Measurements from ENCODE around the gene MGRN1. TPM values are rescaled to one million over a fixed set of nuclear protein-coding genes. Genes with fewer than 3 reads are reported as not detected.

The MGRN1 gene
- polyA plus RNA-seq, 3 donors, result 3.7 to 48.2 (median 4.7) TPM

DNA sequence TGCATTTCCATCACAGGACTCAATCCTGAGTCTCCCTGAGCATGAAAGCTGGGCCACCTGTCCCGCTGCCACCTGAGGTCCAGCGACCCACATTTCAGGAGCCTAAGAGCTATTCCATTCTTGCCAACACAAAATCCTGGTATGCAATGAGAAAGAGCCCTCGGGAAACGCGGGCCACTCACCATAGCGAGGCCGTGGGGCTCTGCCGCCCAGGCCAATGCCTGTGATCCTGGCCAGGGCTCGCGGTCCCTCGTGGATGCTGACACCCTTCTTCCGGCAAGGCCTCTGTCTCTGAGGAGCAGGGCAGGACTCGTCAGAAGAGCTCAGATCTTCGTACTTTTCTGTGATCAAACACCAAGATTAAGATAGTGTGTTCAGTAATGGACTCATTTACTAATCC is 80.3 kb downstream of the MGRN1 start:
- intact Hi-C loops (cut with micrococcal nuclease), result no loop called here
- no peak overlapping the region for H3K27ac Mint-ChIP-seq
- Histone ChIP-seq H2AFZ (ENCODE audit: insufficient read depth, low read depth, low read length, poor library complexity, severe bottlenecking) (no peak overlapping the region), H3K27ac (ENCODE audit: low read depth in 1 of 2, low read length in 2 of 2) (no peak overlapping the region), H3K4me3 (replicated peaks in 1 of 3; ENCODE audit: low read depth in 2 of 3, low read length in 3 of 3) (no peak overlapping the region), H3K9me3 (replicated peaks in 1 of 2; ENCODE audit: control insufficient read depth in 1 of 2, insufficient read depth in 1 of 2, low read length in 2 of 2) (no peaks in the 10 kb centered on the region), H3K27me3 (ENCODE audit: control insufficient read depth in 2 of 2, insufficient read depth in 2 of 2, low read length in 2 of 2) (no peaks in the 10 kb centered on the region), H3K4me2 (replicated peaks; ENCODE audit: extremely low read depth, low read length, poor library complexity, severe bottlenecking) (no peak overlapping the region), H3K36me3 (replicated peaks in 1 of 2; ENCODE audit: control insufficient read depth in 1 of 2, insufficient read depth in 2 of 2, low read length in 2 of 2) (peaks cover 37 to 68% of the 10 kb centered on the region in 2 donors), H3K4me1 (ENCODE audit: control insufficient read depth in 1 of 2, insufficient read depth in 2 of 2, low read length in 2 of 2) (no peaks in the 10 kb centered on the region), H3K9ac (ENCODE audit: insufficient read depth, low read length, poor library complexity, severe bottlenecking) (no peak overlapping the region), H4K20me1 (ENCODE audit: insufficient read depth, low read length) (no peaks in the 10 kb centered on the region), H3K79me2 (ENCODE audit: insufficient read depth, low read length) (no peaks in the 10 kb centered on the region)
- H3K9me3 Mint-ChIP-seq, result no peaks in the 10 kb centered on the region
- WGBS (ENCODE audit: insufficient coverage), result over 99% methylated on average over 14 of the region's 14 CpGs
- H3K4me3 Mint-ChIP-seq, result no peak overlapping the region
- H3K27me3 Mint-ChIP-seq (ENCODE audit: low read depth in 3 of 3), result peaks cover 0 to 2% (median 0%) of the 10 kb centered on the region in 3 donors
- TF ChIP-seq, protein P1, sequence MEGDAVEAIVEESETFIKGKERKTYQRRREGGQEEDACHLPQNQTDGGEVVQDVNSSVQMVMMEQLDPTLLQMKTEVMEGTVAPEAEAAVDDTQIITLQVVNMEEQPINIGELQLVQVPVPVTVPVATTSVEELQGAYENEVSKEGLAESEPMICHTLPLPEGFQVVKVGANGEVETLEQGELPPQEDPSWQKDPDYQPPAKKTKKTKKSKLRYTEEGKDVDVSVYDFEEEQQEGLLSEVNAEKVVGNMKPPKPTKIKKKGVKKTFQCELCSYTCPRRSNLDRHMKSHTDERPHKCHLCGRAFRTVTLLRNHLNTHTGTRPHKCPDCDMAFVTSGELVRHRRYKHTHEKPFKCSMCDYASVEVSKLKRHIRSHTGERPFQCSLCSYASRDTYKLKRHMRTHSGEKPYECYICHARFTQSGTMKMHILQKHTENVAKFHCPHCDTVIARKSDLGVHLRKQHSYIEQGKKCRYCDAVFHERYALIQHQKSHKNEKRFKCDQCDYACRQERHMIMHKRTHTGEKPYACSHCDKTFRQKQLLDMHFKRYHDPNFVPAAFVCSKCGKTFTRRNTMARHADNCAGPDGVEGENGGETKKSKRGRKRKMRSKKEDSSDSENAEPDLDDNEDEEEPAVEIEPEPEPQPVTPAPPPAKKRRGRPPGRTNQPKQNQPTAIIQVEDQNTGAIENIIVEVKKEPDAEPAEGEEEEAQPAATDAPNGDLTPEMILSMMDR (IDR thresholded peaks at IDR 0.05), result no peak
- DNase-seq, result no peak
- no peaks in the 10 kb centered on the region for H3K4me1 Mint-ChIP-seq
- peaks cover 42 to 84% of the 10 kb centered on the region in 2 donors for H3K36me3 Mint-ChIP-seq

DNA sequence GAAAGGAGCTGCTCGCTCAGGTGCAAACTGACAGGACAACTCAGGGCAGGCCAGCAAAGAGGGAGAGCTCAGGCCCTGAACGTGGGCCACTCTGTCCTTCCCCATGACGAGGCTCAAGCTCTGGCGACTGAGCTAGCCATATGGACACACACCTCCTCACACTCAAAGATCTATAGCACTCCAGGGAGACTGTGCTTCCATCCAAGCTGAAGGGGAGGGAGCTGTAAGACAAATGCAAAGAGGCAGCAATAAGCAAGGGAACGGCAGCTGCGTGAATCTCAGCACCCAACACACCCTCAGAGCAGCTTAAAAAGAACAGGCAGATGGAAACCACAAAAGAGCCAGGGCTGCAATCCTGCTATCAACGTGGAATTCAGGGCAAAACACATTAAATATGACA is 82.2 kb downstream of the MGRN1 start:
- no peak overlapping the region for H3K27ac Mint-ChIP-seq
- 93% methylated on average over 4 of the region's 7 CpGs for WGBS (ENCODE audit: insufficient coverage)
- intact Hi-C loops (cut with micrococcal nuclease), result no loop called here

More for the DNA sequence above, 82.2 kb downstream of the MGRN1 start:
- H3K27me3 Mint-ChIP-seq (ENCODE audit: low read depth in 3 of 3), result peaks cover 0 to 2% (median 0%) of the 10 kb centered on the region in 3 donors
- Histone ChIP-seq H3K27me3 (ENCODE audit: control insufficient read depth in 2 of 2, insufficient read depth in 2 of 2, low read length in 2 of 2) (no peaks in the 10 kb centered on the region), H3K4me2 (replicated peaks; ENCODE audit: extremely low read depth, low read length, poor library complexity, severe bottlenecking) (no peak overlapping the region), H2AFZ (ENCODE audit: insufficient read depth, low read depth, low read length, poor library complexity, severe bottlenecking) (no peak overlapping the region), H3K4me1 (ENCODE audit: control insufficient read depth in 1 of 2, insufficient read depth in 2 of 2, low read length in 2 of 2) (no peaks in the 10 kb centered on the region), H3K4me3 (replicated peaks in 1 of 3; ENCODE audit: low read depth in 2 of 3, low read length in 3 of 3) (no peak overlapping the region), H4K20me1 (ENCODE audit: insufficient read depth, low read length) (no peaks in the 10 kb centered on the region), H3K9me3 (replicated peaks in 1 of 2; ENCODE audit: control insufficient read depth in 1 of 2, insufficient read depth in 1 of 2, low read length in 2 of 2) (no peaks in the 10 kb centered on the region), H3K79me2 (ENCODE audit: insufficient read depth, low read length) (no peaks in the 10 kb centered on the region), H3K36me3 (replicated peaks in 1 of 2; ENCODE audit: control insufficient read depth in 1 of 2, insufficient read depth in 2 of 2, low read length in 2 of 2) (peaks cover 38 to 59% of the 10 kb centered on the region in 2 donors), H3K27ac (ENCODE audit: low read depth in 1 of 2, low read length in 2 of 2) (no peak overlapping the region), H3K9ac (ENCODE audit: insufficient read depth, low read length, poor library complexity, severe bottlenecking) (no peak overlapping the region)
- peaks cover 35 to 80% of the 10 kb centered on the region in 2 donors for H3K36me3 Mint-ChIP-seq
- no peaks in the 10 kb centered on the region for H3K4me1 Mint-ChIP-seq
- no peak overlapping the region for H3K4me3 Mint-ChIP-seq
- DNase-seq, result no peak
- TF ChIP-seq, protein P1 (IDR thresholded peaks at IDR 0.05), result no peak
- no peaks in the 10 kb centered on the region for H3K9me3 Mint-ChIP-seq

All from CD14-positive monocyte (primary cell).